Activated CD8-positive, alpha-beta memory T cell treated with anti-CD3 and anti-CD28 coated beads for 4 hours (primary cell): ENCODE data around the gene ENPP7.

Source experiments
- DNase-seq, 2 donors: peaks; one replicate each; pipeline ENCODE4 v3.0.0-alpha.2; 2020; ENCODE audit warnings: low read depth in 2 of 2

Gene ENPP7

GRCh38 chr17:79730769-79731483 lies at the start of gene ENPP7:
ENPP7 (plus strand) TSS chr17:79730943; CDS start chr17:79731140, 197 bp downstream.
- no peak for DNase-seq

GRCh38 chr17:79681101-79681621 lies 49.6 kb upstream of the ENPP7 start:
- no peak for DNase-seq

- no peak for DNase-seq
Measured at GRCh38 chr17:79681628-79682261, 49.0 kb upstream of the ENPP7 start.

GRCh38 chr17:79683365-79683764 lies 47.4 kb upstream of the ENPP7 start:
- DNase-seq: no peak

GRCh38 chr17:79684132-79684985 lies 46.4 kb upstream of the ENPP7 start:
- no peak for DNase-seq

- DNase-seq: no peak
Measured at GRCh38 chr17:79685121-79685520, 45.6 kb upstream of the ENPP7 start.

GRCh38 chr17:79686476-79686875 lies 44.3 kb upstream of the ENPP7 start:
- DNase-seq: no peak

- no peak for DNase-seq
Measured at GRCh38 chr17:79690466-79690865, 40.3 kb upstream of the ENPP7 start.

GRCh38 chr17:79690988-79691836 lies 39.5 kb upstream of the ENPP7 start:
- DNase-seq: no peak

GRCh38 chr17:79691931-79692330 lies 38.8 kb upstream of the ENPP7 start:
- DNase-seq: no peak

- DNase-seq: no peak
Measured at GRCh38 chr17:79693419-79693818, 37.3 kb upstream of the ENPP7 start.

GRCh38 chr17:79695293-79695790 lies 35.4 kb upstream of the ENPP7 start:
- DNase-seq: no peak

GRCh38 chr17:79695797-79696609 lies 34.7 kb upstream of the ENPP7 start:
- DNase-seq: no peak

GRCh38 chr17:79696610-79696982 lies 34.1 kb upstream of the ENPP7 start:
- DNase-seq: no peak

GRCh38 chr17:79698146-79698846 lies 32.4 kb upstream of the ENPP7 start:
- DNase-seq: no peak

GRCh38 chr17:79699386-79700036 lies 31.2 kb upstream of the ENPP7 start:
- no peak for DNase-seq

- DNase-seq: no peak
Measured at GRCh38 chr17:79700592-79700991, 30.2 kb upstream of the ENPP7 start.

- DNase-seq: no peak
Measured at GRCh38 chr17:79702034-79702433, 28.7 kb upstream of the ENPP7 start.

- no peak for DNase-seq
Measured at GRCh38 chr17:79702550-79703236, 28.1 kb upstream of the ENPP7 start.
